AG09319 (cell line): ENCODE data around the gene MEP1A.

Source experiments
- DNase-seq: peaks from one replicate; pipeline ENCODE4 v3.0.0-alpha.2; 2010; ENCODE audit warnings: low read depth; ENCODE audit errors: extremely low read depth
- CTCF ChIP-seq: IDR thresholded peaks from 2 replicates; pipeline ENCODE4 v1.5.1; 2011; ENCODE audit warnings: low read depth, mild to moderate bottlenecking, inconsistent platforms, low read length, moderate library complexity

Gene MEP1A

GRCh38 chr6:46792635-46793034 is 554 bp upstream of the MEP1A start:
- no peak for DNase-seq
- TF ChIP-seq CTCF, result no peak

DNA sequence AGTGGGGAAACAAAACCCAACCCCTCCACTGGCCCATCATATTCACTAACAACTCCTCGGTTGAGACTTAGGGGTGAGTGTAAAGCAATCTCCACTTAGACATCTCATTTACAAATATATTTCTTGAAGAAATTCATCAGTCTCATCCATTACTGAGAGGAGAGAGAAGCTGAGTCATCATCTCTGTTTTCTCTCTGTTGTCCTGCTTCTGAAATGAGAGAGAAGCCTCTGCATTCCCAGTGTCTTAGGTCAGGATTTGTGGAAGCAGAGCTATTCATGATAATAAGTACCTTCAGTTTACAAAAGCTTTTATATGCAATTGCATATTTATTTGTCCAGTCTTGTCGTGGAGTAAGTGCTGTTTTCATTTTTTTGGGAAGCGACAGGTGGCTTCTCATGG is 879 bp downstream of the MEP1A start:
- no peak for TF ChIP-seq CTCF
- no peak for DNase-seq

DNA sequence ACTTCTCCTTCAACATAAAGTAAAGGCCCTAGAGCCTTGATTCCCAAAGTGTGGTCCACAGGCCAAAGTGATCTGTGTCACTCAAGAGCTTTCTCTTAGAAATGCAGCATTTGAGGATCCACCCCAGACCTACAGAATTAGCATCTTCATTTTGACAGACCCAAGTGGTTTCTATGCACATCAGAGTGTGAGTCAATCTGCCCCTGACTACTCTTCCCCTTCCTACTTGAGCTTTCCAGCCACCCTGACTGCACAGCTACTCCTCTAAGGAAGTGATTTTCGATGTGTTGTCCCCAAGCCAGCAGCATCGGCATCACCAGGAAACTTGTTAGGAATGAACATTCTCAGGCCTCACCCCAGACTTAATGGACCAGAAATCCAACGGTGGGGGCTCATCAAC is 2.6 kb downstream of the MEP1A start:
- no peak for TF ChIP-seq CTCF
- DNase-seq, result no peak

GRCh38 chr6:46796848-46797580 is 3.8 kb downstream of the MEP1A start:
- no peak for TF ChIP-seq CTCF
- DNase-seq, result no peak

DNA sequence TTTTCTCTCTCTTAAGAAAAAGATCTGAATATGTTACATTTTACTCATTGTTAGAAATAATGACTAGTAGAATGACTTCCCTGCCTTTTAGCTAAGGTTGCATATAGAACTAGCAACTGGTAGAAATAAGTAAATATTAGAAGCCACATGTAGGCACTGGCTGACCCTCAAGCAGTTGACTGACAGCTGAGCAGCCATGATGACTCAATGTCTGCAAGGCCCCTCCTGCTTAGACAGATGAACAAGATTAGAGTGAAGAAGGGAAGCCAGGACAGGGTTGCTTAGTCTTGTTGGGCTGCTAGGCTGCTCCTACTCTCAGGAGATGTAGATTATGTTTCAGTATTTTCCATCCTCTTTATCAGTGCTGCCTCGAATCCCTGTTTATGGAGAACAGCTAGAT is 6.5 kb downstream of the MEP1A start:
- no peak for TF ChIP-seq CTCF
- no peak for DNase-seq

DNA sequence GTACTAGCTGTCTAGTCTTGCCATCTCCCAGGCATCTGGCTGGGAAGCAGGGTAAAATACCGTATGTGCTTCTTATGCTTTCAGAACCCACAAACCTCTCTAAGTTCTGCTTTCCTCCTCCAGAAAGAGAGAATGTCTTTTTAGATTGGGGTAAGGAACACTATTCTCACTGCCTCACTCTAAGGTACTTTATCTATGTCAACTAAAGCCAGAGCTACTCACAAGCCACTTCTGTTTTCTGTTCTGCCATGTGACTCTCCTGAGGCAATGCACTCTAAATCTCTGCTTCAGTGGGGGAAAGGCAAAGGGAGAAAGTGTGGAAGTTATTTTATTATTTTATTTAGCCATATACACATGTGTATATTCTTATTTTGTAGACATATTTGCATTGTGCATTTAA is 15.6 kb downstream of the MEP1A start:
- no peak for TF ChIP-seq CTCF
- no peak for DNase-seq

- DNase-seq, result no peak
- TF ChIP-seq CTCF, result no peak
Measured at GRCh38 chr6:46815130-46815529, 21.9 kb downstream of the MEP1A start.
